A549 (cell line): ENCODE results near the gene ACAT2.

Experiments used
- CTCF ChIP-seq: fragments of >200 bp; sonication (Bioruptor Twin); formaldehyde crosslinking; IDR thresholded peaks from 3 replicates; pipeline ENCODE4 v1.5.1; 2016
- E2F6 ChIP-seq: IDR thresholded peaks from 2 replicates; pipeline ENCODE4 v1.6.1; 2012; ENCODE audit warnings: low read depth, borderline replicate concordance
- NR3C1 ChIP-seq: fragments of >200 bp; sonication (Bioruptor Twin); formaldehyde crosslinking; IDR thresholded peaks from 3 replicates; pipeline ENCODE4 v1.6.1; 2017
- POLR2AphosphoS2 ChIP-seq: conservative IDR thresholded peaks from 2 replicates; pipeline ENCODE4 v1.6.1; 2012; ENCODE audit warnings: low read length, improper control_type of control experiment, inconsistent platforms
- RCOR1 ChIP-seq: fragments of 150-350 bp; IDR thresholded peaks from 2 replicates; pipeline ENCODE4 v1.6.1; 2014; ENCODE audit warnings: antibody characterized with exemption, low read length, low read depth
- REST ChIP-seq: fragments of 200-600 bp; sonication (generic); IDR thresholded peaks from 2 replicates; pipeline ENCODE4 v1.6.1; 2016; ENCODE audit warnings: antibody characterized with exemption, mild to moderate bottlenecking, moderate library complexity
- USF2 ChIP-seq: fragments of 450-650 bp; IDR thresholded peaks from 2 replicates; pipeline ENCODE4 v1.6.1; 2014; ENCODE audit warnings: antibody characterized with exemption

- TF ChIP-seq RCOR1 = no peak
- no peak for TF ChIP-seq REST
- no peak for TF ChIP-seq USF2
- TF ChIP-seq POLR2AphosphoS2 = no peak
- no peak for TF ChIP-seq E2F6
- TF ChIP-seq NR3C1 = no peak
- TF ChIP-seq CTCF = no peak
These were observed 34.0 kb upstream of the ACAT2 start for GRCh38 chr6:159727717-159728445.
